ENCODE results near the gene LRRC4C.

The LRRC4C gene

DNA sequence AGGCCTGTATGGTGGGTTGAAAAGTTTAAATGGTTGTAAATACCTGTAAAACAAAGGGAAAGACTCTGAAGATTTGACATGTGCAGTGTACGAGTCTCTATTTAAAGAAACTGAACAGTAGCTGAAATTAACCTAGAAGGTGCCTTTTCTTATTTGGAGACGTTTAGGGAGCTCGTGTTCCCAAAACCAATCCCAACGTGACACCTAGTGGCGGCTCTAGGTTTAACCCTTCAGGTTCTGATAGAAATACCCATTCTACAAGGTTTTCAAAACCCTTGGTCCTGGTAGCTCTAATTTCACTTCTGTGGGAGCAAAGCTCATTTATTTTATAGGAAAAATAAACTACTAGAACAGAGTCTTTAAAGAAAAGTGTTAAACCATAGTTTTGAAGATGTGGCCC is 258.3 kb downstream of the LRRC4C start:
- H3K4me3 ChIP-seq (ENCODE audit: low read depth, low read length): no peak overlapping the region
- TF ChIP-seq, protein P1, sequence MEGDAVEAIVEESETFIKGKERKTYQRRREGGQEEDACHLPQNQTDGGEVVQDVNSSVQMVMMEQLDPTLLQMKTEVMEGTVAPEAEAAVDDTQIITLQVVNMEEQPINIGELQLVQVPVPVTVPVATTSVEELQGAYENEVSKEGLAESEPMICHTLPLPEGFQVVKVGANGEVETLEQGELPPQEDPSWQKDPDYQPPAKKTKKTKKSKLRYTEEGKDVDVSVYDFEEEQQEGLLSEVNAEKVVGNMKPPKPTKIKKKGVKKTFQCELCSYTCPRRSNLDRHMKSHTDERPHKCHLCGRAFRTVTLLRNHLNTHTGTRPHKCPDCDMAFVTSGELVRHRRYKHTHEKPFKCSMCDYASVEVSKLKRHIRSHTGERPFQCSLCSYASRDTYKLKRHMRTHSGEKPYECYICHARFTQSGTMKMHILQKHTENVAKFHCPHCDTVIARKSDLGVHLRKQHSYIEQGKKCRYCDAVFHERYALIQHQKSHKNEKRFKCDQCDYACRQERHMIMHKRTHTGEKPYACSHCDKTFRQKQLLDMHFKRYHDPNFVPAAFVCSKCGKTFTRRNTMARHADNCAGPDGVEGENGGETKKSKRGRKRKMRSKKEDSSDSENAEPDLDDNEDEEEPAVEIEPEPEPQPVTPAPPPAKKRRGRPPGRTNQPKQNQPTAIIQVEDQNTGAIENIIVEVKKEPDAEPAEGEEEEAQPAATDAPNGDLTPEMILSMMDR (IDR thresholded peaks at IDR 0.05; ENCODE audit: low read depth, low read length): no peak

DNA sequence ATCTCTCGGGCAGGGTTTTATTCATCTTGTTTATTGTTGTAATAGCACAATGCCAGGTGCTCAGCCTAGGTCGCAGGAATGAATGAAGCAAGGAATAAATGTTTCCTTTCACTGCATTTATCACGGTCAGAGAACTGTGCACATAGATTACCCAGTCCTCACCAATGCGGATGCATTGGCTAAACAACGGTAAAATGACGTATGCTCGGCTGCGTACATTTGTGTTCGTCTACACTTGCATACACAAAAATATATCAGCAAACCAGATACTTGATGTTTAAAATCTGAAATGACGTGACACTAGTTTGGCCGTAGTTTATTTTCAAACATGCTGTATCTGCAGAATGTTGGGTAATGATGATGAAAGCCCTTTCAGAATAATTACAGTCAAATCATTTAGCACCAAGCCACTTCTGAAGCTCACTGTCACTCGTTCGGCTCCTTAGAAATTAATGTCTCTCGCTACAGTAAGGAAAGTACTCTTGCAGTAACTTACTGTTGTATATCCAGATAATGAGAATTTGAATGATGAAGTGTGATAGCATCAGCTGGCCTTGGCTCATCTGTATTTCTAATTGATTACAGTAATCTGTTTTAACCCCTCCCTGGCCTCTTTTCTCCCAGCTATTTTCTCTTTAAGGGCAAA is 268.9 kb downstream of the LRRC4C start:
- TF ChIP-seq, protein P1 (IDR thresholded peaks at IDR 0.05; ENCODE audit: low read depth, low read length): no peak
- H3K4me3 ChIP-seq (ENCODE audit: low read depth, low read length): no peak overlapping the region

DNA sequence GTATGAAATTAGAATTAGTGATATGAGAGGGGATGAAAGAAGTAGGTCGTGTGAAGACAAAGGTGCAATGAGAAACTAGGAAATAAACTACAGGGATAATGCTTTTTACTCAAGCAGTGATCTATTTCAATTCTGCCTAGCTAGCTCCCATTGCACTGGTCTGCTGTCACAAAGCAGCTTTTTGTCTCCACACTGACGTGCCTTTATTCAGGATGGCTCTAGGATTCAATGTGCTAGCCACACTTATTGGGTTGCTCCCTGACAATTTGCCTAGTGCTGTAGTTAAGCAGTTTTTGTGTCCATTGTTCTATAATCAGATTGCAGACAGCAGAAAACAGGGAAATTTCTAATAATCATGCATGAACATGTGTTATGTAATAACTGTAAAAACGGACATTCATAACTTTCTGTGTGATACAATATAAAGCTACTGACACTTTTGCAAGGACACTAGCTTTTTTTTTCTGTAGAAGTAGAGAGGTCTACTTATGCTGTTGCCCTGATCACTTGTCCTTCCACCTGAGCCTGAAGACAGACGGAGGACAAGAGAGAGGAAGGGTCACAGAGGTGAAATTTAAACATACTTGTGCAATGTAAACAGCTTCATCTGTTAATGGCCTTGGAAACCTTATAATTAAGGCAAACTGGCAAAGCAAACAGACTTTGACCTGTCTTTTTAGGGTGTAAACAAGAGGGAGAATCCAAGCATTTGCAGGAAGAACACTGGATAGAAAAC is 269.6 kb downstream of the LRRC4C start:
- no peak overlapping the region for H3K4me3 ChIP-seq (ENCODE audit: low read depth, low read length)
- TF ChIP-seq, protein P1 (IDR thresholded peaks at IDR 0.05; ENCODE audit: low read depth, low read length): no peak

DNA sequence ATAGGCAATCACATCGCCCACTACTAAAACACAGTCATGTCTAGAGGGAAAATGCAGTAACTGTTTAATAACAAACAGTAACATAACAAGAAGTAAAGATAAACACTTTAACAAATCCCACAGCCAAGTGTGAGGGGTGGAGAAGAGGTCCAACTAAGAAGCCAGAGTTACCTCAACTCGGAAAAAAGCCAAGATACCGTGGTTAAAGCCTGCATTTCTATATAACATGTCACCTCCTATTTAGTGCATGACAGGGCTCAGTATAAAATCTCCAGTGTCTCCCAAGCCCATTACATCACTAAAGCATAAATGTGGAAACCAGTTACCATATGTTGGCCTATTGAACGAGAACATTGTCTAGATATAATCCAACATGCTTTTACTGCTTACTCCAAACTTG is 281.7 kb downstream of the LRRC4C start:
- H3K4me3 ChIP-seq (ENCODE audit: low read depth, low read length): no peak overlapping the region
- TF ChIP-seq, protein P1 (IDR thresholded peaks at IDR 0.05; ENCODE audit: low read depth, low read length): no peak

DNA sequence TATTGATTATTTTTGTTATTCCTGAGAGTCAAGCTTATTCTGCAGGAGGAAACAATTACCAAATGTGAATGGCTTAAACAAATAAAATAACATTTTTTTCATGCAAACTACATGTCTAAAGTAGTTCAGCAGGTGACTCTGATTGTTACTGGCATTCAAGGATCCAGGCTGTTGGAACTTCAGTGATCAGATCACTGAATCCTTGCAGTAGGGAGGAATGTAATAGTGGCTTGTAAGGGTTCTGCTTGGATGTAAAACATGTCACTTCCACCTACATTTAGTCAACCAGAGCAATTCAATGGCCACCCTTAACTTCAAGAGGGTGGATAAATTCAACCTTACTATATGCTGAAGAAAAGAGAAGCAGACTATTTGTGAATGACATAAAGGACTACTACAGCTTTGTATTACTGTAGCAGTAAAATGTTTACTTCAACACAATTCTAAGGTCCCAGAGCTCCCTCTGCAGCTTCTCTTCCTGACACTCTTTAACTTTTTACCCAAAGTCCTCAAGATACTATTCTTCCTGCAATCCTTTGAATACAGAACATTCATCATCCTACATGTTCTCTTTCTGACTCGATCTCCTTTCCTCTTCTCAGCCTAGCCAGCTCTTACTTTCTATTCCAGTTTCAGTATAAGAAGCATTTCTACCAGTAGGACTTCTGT is 284.0 kb downstream of the LRRC4C start:
- no peak overlapping the region for H3K4me3 ChIP-seq (ENCODE audit: low read depth, low read length)
- TF ChIP-seq, protein P1 (IDR thresholded peaks at IDR 0.05; ENCODE audit: low read depth, low read length): no peak

DNA sequence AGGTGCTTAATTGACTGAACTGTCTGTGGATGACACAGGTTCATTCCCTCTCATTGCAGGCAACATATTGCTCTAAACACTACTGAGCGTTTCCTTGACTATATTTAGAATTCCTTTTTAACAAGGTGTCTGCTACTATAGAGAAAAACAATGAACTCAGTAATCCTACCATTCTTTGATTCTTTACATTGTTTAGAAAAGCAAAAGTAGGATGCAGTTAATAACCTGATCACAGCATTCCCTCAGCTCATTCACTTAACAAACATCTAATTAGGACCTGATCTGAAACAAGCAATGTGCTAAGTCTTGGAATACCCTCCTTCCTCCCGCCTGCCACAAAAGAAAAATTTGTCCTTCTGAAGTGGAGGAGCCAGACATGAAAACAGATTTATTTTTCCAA is 313.1 kb downstream of the LRRC4C start:
- TF ChIP-seq, protein P1 (IDR thresholded peaks at IDR 0.05; ENCODE audit: low read depth, low read length): no peak
- H3K4me3 ChIP-seq (ENCODE audit: low read depth, low read length): no peak overlapping the region

DNA sequence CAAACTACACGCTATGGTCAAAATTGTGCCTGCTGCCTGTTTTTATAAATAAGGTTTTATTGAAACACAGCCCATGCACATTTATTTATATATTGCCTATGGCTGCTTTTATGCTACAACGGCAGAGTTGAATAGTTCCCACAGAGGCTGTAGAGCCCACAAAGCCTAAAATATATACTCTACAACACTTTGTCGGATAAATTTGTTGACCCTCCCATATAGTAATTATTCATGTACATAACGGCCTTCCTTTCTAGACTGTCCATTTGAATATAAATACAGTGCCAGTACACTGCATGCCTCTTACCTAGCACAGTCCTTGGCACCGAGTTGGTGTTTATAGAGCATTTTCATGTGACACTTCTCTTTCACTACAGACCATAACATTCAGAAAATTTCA is 314.0 kb downstream of the LRRC4C start:
- no peak overlapping the region for H3K4me3 ChIP-seq (ENCODE audit: low read depth, low read length)
- TF ChIP-seq, protein P1 (IDR thresholded peaks at IDR 0.05; ENCODE audit: low read depth, low read length): no peak

All from WI38 (cell line).